ENCODE data around the gene ARHGEF33.

ARHGEF33 gene

GRCh38 chr2:38889575-38889974 lies at the start of gene ARHGEF33:
Gene ARHGEF33 (plus strand): TSS chr2:38889875. CDS start chr2:38919448, 29,573 bp downstream.
- no peak for DNase-seq

GRCh38 chr2:38850045-38850444 lies 39.6 kb upstream of the ARHGEF33 start:
- DNase-seq, result no peak

GRCh38 chr2:38856165-38856564 lies 33.5 kb upstream of the ARHGEF33 start:
- no peak for DNase-seq

- DNase-seq, result no peak
Observed at GRCh38 chr2:38862476-38862875, 27.2 kb upstream of the ARHGEF33 start.

- DNase-seq, result no peak
Observed at GRCh38 chr2:38863061-38863695, 26.5 kb upstream of the ARHGEF33 start.

- DNase-seq, result no peak
Observed at GRCh38 chr2:38866773-38867443, 22.8 kb upstream of the ARHGEF33 start.

GRCh38 chr2:38871432-38871831 lies 18.2 kb upstream of the ARHGEF33 start:
- no peak for DNase-seq

GRCh38 chr2:38873763-38874162 lies 15.9 kb upstream of the ARHGEF33 start:
- no peak for DNase-seq

GRCh38 chr2:38875227-38875575 lies 14.5 kb upstream of the ARHGEF33 start:
- no peak for DNase-seq

- peak; percentile 73 for DNase-seq
Observed at GRCh38 chr2:38875576-38876367, 13.9 kb upstream of the ARHGEF33 start, which contains the start of the genes DHX57 and MORN2. Gene DHX57 (minus strand): TSS chr2:38875934. CDS start chr2:38868405, 7,529 bp downstream. Gene MORN2 (plus strand): TSS chr2:38875976.

GRCh38 chr2:38876407-38876806 lies 13.3 kb upstream of the ARHGEF33 start:
- DNase-seq, result no peak

- no peak for DNase-seq
Observed at GRCh38 chr2:38886063-38886462, 3.6 kb upstream of the ARHGEF33 start.

GRCh38 chr2:38887347-38887746 lies 2.3 kb upstream of the ARHGEF33 start:
- no peak for DNase-seq

- no peak for DNase-seq
Observed at GRCh38 chr2:38887902-38888554, 1.6 kb upstream of the ARHGEF33 start.

- DNase-seq, result no peak
Observed at GRCh38 chr2:38889045-38889444, 630 bp upstream of the ARHGEF33 start.

GRCh38 chr2:38892819-38893218 lies 3.1 kb downstream of the ARHGEF33 start:
- DNase-seq, result no peak

GRCh38 chr2:38898256-38898655 lies 8.6 kb downstream of the ARHGEF33 start:
- DNase-seq, result no peak

- no peak for DNase-seq
Observed at GRCh38 chr2:38900726-38901125, 11.1 kb downstream of the ARHGEF33 start.

- no peak for DNase-seq
Observed at GRCh38 chr2:38905251-38905650, 15.6 kb downstream of the ARHGEF33 start.

- DNase-seq, result no peak
Observed at GRCh38 chr2:38907242-38907641, 17.6 kb downstream of the ARHGEF33 start.

- no peak for DNase-seq
Observed at GRCh38 chr2:38907743-38908562, 18.3 kb downstream of the ARHGEF33 start.

GRCh38 chr2:38909872-38910271 lies 20.2 kb downstream of the ARHGEF33 start:
- DNase-seq, result no peak
